Bronchial epithelial cell (primary cell): ENCODE data around the gene LRRTM2. TPM values are rescaled to one million over a fixed set of nuclear protein-coding genes. Genes with fewer than 3 reads are reported as not detected.

Source experiments
- DNase-seq: peaks from one replicate; pipeline ENCODE4 v3.0.0-alpha.2; 2010; ENCODE audit warnings: low read depth
- FAIRE-seq: peaks from 2 replicates; lab custom pipeline; 2011; peaks lifted over from hg19 to GRCh38; lab: Jason Lieb, UNC
- H3K27me3 ChIP-seq: 2 replicates; pipeline ENCODE4 v1.5.1; 2011; ENCODE audit warnings: low read length; ENCODE audit not compliant: control insufficient read depth, insufficient read depth
- H3K36me3 ChIP-seq: 2 replicates; pipeline ENCODE4 v1.5.1; 2011; ENCODE audit warnings: low read length; ENCODE audit not compliant: control insufficient read depth, insufficient read depth
- H3K4me3 ChIP-seq: 2 replicates; pipeline ENCODE4 v1.5.1; 2011; ENCODE audit warnings: mild to moderate bottlenecking, low read depth, low read length, control low read depth
- total RNA-seq: library from RNA; depleted of rRNA; stranded (reverse); fragments of >200 nt; gene quantifications from 2 replicates; pipeline ENCODE4 v1.2.1, GENCODE V29; 2014
- TF ChIP-seq, protein P1 (sequence below): IDR thresholded peaks from 2 replicates; pipeline ENCODE4 v1.5.1; 2011; ENCODE audit warnings: mild to moderate bottlenecking, moderate library complexity, low read length, control low read depth, inconsistent platforms; ENCODE audit not compliant: insufficient read depth, severe bottlenecking

Gene LRRTM2
- total RNA-seq, 1 donor from 2014 or later: not detected

DNA sequence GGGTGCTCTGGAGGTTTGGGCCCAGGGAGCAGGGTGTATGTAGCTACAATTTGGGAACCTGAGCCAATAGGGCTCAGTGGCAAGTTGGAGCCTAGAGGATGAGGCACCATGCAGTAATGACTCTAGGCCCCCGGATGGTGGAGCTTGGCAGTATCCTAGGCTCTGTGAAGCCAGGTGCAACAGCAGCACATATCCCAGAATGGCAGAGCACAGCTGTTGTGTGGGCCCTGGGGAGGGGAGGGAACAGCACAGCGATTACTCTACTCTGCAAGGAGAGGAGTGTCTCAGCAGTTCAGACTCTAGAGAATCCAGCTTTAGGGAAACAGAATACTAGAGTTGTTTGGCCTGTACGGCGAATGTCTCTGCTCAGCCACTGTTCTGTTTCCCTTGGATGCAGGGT is 56.1 kb downstream of the LRRTM2 start:
- H3K36me3 ChIP-seq: peaks cover 6% of the 10 kb centered on the region
- TF ChIP-seq, protein P1, sequence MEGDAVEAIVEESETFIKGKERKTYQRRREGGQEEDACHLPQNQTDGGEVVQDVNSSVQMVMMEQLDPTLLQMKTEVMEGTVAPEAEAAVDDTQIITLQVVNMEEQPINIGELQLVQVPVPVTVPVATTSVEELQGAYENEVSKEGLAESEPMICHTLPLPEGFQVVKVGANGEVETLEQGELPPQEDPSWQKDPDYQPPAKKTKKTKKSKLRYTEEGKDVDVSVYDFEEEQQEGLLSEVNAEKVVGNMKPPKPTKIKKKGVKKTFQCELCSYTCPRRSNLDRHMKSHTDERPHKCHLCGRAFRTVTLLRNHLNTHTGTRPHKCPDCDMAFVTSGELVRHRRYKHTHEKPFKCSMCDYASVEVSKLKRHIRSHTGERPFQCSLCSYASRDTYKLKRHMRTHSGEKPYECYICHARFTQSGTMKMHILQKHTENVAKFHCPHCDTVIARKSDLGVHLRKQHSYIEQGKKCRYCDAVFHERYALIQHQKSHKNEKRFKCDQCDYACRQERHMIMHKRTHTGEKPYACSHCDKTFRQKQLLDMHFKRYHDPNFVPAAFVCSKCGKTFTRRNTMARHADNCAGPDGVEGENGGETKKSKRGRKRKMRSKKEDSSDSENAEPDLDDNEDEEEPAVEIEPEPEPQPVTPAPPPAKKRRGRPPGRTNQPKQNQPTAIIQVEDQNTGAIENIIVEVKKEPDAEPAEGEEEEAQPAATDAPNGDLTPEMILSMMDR: no peak
- DNase-seq (no peak), FAIRE-seq (no peak)
- H3K4me3 ChIP-seq: no peak overlapping the region
- no peaks in the 10 kb centered on the region for H3K27me3 ChIP-seq

Other genes with a start within 250 kb of the LRRTM2 start
- gene CTNNA1, start 121.9 kb downstream of the LRRTM2 start, total RNA-seq: 495 and 774 TPM in 2 replicates